H4 (cell line): ENCODE data around the gene RACGAP1. TPM values are rescaled to one million over a fixed set of nuclear protein-coding genes. Genes with fewer than 3 reads are reported as not detected.
A peak's percentile ranks its signal among the peaks of the same experiment; 100 is the strongest.

Source experiments
- DNase-seq: peaks from one replicate; pipeline ENCODE4 v3.0.0-alpha.2; 2015; ENCODE audit warnings: low spot score
- total RNA-seq: library from RNA; depleted of rRNA; stranded (reverse); fragments of >200 nt; shearing (Covaris generic); gene quantifications from 2 replicates; pipeline ENCODE4 v1.2.3, GENCODE V29; 2014

Gene RACGAP1
- total RNA-seq, 1 experiment from 2014 or later, result 140 TPM

GRCh38 chr12:49954863-49955830 lies 70.1 kb downstream of the RACGAP1 start:
- no peak for DNase-seq

- DNase-seq, result no peak
Measured at GRCh38 chr12:49953961-49954846, 71.1 kb downstream of the RACGAP1 start.

GRCh38 chr12:49953151-49953550 lies 72.1 kb downstream of the RACGAP1 start:
- DNase-seq, result no peak

GRCh38 chr12:49952391-49953055 lies 72.8 kb downstream of the RACGAP1 start:
- no peak for DNase-seq

GRCh38 chr12:49951411-49952240 lies 73.7 kb downstream of the RACGAP1 start:
- DNase-seq, result no peak

GRCh38 chr12:49950273-49951251 lies 74.7 kb downstream of the RACGAP1 start, which contains the start of gene AQP2:
Gene AQP2, plus strand, starts transcription at chr12:49950737. Its CDS starts 94 bp downstream, at chr12:49950831.
- no peak for DNase-seq

GRCh38 chr12:49949866-49950265 lies 75.4 kb downstream of the RACGAP1 start:
- DNase-seq, result no peak

- no peak for DNase-seq
Measured at GRCh38 chr12:49948866-49949845, 76.1 kb downstream of the RACGAP1 start.

- DNase-seq, result no peak
Measured at GRCh38 chr12:49947593-49948226, 77.6 kb downstream of the RACGAP1 start.

GRCh38 chr12:49946497-49946896 lies 78.8 kb downstream of the RACGAP1 start:
- no peak for DNase-seq

GRCh38 chr12:49946086-49946485 lies 79.2 kb downstream of the RACGAP1 start:
- DNase-seq, result no peak

GRCh38 chr12:49945394-49946080 lies 79.8 kb downstream of the RACGAP1 start:
- peak; percentile 68 for DNase-seq

- DNase-seq, result no peak
Measured at GRCh38 chr12:49944718-49945117, 80.6 kb downstream of the RACGAP1 start.

- DNase-seq, result no peak
Measured at GRCh38 chr12:49944046-49944445, 81.2 kb downstream of the RACGAP1 start.

GRCh38 chr12:49943625-49943960 lies 81.7 kb downstream of the RACGAP1 start:
- DNase-seq, result no peak

GRCh38 chr12:49942921-49943624 lies 82.2 kb downstream of the RACGAP1 start:
- no peak for DNase-seq

- no peak for DNase-seq
Measured at GRCh38 chr12:49942512-49942893, 82.8 kb downstream of the RACGAP1 start.
